M059J (cell line): ENCODE measurements around the gene TRANK1. TPM values are rescaled to one million over a fixed set of nuclear protein-coding genes. Genes with fewer than 3 reads are reported as not detected.
"Not testable (repeated sequence)": the region's sequence is repeated elsewhere in the genome, so short reads cannot be mapped to it uniquely, and the experiment has no call there.

Source experiments
- DNase-seq: peaks from one replicate; pipeline ENCODE4 v3.0.0-alpha.2; 2012; ENCODE audit warnings: low read depth
- total RNA-seq: library from RNA; depleted of rRNA; stranded (reverse); fragments of >200 nt; shearing (Covaris generic); gene quantifications from 2 replicates; pipeline ENCODE4 v1.2.3, GENCODE V29; 2014

Gene TRANK1
- total RNA-seq, 1 experiment from 2014 or later, result 41.8 TPM

DNA sequence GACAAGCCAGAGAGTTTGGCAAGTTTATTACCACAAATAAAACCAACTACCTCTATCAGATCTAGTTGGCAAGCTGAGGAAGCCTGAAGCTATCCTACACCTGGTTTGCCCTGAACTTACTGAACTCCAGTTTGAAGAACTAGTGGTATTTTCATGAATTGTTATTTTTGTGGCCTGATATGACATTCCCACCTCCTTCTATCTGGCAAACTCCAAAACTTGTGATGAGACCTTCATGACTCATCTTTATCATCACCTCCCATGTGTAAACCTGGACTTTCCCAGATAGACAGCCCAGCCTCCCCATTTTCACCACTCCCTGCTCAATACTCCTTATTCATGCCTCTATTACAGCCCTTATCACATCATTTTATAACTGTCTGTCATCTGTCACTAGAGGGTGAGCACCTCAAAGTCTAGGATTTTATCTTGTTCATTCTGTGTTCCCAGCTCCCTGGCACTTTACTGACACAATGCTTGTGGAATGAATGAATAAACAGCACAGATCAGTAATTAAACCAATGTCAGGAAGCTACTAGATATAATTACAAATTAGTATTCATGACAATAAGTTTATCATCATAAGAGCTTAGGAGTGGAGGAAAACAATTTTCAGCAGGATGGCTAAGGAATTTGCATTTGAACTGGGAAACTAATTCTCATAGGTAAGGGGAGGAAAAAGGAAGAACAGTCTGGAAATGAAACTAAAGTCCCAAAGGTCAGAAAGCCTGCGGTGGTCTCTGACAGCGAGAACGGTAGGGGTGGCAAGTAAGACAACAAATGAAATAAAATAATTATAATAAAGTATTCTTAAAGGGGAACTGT lies 13.2 kb upstream of the TRANK1 start:
- peak; percentile 83 for DNase-seq

DNA sequence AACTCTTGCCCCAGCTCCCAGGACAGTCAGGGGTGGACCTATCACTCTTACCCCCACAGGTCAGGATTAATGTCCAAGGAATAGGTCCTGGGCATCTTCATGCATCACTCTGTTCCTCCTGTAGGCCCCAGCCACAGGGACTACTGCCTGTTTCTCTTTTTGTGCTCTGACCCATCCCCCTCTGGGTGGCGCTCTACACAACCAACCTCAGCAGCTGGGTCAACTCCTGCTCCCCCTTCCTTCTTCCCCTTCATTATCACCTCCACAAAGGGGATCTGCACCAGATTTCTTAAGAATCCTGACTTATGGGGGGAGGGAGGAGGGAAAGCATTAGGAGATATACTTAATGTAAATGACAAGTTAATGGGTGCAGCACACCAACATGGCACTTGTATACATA lies 12.2 kb upstream of the TRANK1 start:
- DNase-seq, result no peak

DNA sequence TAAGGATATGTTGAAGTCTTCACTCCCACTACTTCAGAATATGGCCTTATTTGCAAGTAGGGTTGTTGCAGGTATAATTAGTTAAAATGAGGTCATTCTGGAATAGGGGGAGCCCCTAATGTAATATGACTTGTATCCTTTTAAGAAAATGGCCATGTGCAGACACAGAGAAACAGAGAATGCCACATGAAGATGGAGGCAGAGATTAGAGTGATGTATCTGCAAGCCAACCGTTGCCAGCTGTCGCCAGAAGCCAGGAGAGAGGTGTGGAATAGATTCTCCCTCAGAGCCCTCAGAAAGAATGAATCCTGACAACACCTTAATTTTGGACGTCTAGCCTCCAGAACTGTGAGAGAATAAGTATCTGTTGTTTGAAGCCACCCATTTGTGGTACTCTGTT lies 11.3 kb upstream of the TRANK1 start:
- no peak for DNase-seq

DNA sequence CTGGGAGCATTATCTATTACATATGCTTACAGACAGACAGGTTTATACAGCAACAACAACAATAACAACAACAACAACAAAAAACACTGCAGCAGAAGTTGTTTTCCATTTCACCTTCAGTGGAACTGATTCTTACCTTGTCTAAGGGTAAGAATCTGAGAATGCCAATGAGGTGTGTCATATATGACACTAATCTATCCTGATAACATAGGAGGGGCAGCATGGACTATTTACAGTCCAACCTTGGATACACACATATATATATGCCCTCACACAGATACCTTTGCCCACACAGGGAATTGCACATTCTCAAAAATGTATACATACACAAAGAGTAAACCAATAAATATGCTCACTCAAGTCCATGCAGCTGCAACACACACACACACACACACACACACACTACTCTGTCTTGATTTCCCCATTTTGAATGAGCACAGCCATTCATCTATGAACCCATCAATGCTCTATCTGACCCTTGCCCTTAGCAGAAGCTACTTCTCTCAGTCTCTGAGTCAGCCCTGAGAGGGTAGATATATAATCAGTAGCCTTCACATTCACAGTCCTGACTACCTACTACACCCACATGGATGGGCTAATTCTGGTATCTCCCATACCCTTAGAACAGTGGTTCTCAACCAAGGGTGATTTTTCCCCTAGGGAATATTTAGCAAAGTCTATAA lies 9.7 kb upstream of the TRANK1 start:
- DNase-seq, result no peak

DNA sequence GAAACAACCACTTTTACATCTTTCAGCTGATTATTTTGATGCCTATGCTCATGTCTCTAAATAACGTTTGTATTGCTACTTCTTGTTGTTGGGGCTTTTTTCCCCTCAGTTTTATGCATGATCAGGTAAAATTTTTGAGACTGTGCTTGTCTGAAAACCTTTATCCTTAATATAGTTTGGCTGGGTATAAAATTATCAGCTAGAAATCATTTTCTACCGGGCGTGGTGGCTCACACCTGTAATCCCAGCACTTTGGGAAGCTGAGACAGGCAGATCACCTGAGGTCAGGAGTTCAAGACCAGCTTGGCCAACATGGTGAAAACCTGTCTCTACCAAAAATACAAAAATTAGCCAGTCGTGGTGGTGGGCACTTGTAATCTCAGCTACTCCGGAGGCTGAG lies 3.0 kb upstream of the TRANK1 start:
- DNase-seq, result not testable (repeated sequence)

DNA sequence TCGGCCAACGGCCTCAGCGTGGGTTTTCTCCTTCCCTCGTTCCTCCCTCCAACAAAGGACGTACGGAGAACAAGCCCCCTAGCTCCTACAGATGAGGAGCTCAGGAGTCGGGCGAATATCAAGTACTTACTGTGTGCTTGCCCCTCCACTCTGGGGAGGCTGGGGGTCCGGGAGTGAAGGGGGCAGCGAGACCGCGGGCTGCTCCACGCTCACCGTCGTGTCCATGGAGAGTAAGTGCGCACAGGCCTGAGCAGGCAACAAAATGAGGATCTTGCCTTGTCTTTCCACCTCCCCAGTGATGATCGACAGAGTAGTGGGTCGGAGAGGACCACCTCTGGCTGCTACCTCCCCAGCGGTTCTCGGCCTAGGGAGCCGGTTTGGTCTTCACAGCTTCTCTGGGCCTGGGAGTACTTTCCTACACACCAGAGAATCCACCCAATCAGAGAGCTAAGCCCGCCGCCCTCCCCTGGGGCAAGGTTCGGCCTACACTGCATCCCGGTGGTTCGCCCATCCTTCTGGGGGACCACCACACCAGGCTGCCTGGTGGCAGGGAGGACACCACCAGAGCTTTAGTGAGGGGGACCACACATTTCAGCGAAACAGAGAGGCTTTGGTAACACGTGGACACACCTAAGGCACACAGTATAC lies 603 bp upstream of the TRANK1 start:
- no peak for DNase-seq

DNA sequence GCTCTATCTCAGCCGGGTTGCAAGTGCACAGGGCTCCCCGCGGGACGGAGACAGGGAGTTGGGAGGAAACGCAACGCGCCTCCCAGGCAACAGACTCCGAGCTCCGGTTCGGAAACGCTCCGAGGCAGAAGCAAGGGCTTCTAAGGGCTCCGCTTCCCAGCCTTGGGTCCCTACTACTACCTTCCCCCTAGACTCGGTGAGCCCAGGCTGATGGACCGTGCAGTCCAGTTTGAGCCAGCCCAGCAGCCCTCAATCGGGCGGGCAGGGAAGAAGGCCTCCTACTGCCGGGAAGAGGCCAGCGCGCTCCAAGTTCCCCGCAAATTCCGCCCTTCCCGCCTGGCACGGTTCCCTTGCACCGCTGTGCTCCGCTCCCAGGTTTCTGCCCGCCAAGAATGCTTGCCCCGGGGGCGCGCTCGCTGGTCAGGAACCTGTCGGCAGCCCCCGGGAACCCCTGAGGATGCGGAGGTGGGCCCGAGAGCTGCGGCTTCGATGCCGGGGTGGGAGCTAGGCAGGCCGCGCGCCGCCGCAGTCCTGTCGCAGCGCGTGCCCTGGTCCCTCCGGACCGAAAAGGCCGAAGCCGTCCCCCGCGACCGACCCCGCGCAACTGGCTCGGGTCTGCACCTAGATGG lies 728 bp downstream of the TRANK1 start:
- DNase-seq, result peak; percentile 52

DNA sequence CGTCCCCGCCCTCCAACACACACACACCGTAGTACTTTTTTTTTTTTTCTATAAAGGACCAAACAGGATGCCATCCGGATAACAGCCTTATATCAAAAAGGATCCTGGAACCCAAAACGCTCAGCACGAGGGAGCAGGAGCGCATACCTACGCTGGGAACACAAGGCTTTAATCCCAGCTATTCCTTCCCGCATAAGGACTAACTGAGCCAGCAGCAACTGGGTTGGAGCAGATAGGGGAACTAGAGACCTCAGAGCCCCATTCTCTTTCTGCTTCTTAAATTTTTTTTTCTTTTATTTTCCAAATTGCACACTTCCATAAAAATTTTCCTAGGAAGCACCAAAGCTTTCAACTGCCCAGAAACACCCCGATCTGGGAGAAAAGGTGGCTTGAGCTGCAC lies 1.3 kb downstream of the TRANK1 start:
- DNase-seq, result no peak

DNA sequence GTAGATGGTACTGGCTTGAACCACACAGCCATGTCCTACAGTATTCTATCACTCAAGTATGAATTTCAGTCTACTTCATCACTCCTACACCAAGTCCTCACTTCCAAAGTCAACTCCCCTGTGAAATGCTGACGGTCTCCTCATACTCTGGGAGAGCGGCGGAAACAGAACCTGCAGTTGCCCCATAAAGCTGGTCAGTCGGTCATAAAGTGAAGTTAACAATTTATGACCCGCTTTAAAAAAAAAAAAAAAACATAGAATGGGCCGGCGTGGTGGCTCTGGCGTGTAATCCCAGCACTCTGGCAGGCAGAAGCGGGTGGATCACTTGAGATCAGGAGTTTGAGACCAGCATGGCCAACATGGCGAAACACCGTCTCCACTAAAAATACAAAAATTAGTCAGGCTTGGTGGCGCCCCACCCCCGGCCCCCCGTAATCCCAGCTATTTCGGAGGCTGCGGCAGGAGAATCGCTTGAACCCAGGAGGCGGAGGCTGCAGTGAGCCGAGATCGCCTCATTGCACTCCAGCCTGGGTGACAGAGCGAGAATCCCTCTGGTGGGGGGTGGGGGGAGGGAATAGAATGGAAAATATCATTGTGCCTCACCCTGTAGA lies 2.1 kb downstream of the TRANK1 start:
- DNase-seq, result no peak

DNA sequence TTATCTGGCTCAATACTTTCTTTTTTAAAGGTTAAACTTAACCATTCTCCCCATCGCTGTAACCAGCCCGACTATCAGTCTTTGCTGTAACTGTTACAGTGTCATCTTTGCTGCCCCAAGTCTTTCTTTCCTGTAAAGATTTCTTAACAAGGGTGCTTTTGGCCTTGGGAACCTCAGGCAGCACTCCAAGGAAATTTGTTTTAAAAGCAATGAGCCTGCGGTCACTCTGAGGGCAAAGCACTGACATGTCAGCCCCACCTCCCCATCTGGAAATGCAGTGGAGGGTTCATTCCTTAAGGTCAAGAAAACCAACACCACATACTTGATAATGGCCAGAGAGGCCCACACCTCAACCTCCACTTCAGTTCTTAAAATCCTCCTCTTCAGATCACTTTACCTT lies 3.2 kb downstream of the TRANK1 start:
- peak; percentile 46 for DNase-seq

DNA sequence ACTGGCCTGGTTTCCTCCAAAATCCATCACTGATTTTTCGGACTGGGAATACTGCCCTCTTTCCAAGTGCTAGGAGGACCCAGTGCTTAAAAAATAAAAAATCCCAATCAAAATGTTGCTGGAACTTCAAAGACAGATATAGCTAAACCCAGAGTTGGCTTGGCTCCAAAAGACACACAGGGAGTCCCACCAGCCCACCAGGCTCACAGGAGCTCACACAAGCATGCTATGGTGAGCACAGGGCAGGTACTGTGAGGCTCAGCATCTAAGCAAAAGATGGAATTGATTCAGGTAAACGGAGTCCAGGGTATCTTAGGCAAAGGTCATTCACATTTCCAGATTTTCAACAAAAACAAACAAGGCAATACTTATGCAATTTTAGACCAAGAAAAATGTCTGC lies 3.7 kb downstream of the TRANK1 start:
- no peak for DNase-seq

DNA sequence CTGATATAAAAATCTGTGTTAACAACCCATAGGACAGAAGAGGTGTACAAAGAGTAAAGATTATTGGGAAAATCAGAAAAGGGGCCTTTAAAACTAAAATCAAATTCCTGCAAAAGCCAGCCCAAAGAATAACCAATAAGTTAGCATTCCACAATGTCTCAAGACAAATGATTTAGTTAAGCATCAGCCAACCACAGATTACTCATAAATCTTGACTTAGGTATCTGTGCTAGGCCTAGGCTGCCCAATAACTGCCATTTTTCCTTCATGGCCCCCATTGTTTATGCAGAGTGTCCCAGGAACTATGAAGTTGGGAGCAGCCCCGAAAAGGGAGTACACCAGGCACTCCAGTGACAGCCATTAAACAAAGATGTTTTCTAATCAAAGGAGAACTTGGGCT lies 7.4 kb downstream of the TRANK1 start:
- DNase-seq, result peak; percentile 29

DNA sequence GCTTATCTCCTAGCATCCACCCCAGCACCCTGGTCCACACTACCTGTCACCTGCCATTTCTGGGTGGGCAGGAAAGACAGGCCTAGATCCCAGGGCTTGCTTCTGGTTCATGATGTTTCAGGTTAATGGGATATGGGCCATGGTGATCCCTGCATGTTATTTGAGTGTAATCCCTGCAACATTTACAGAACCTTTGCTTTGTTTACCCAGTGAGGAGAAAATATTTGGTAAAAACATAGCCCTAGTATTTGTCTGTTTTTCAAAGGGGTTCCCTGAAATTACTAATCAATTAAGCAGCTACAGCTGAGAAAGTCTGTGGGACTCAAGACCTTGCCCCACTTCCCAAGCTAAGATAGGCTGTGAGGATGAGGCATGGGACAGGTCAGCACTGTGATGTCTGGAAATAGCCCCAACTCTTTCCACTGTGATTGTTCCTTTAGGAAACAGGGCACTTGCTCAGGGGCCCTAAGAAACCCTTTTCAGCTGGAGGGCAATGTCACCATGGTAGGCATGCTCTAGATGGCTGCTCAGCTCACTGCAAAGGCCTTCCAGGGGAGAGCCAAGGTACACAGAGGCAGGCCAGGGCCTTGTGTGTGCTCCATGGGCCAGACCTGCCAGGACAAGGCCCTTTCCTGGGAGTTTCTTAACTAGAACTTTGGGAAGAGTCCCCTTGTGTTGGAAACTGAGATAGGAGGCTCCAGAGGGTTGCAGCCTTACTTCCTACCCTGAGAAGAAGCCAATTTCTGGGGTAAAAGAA lies 11.1 kb downstream of the TRANK1 start:
- no peak for DNase-seq

DNA sequence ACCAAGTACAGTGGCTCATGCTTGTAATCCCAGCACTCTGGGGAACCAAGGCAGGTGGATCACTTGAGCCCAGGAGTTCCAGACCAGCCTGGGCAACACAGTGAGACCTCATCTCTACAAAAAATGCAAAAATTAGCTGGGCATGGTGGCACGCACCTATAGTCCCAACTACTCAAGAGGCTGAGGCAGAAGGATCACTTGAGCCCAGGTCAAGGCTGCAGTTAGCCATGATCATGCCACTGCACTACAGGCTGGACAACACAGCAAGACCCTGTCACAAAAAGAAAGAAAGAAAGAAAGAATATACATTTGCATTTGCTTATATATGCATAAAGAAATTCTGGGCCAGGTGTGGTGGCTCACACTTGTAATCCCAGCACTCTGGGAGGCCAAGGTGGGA lies 13.4 kb downstream of the TRANK1 start:
- not testable (repeated sequence) for DNase-seq

DNA sequence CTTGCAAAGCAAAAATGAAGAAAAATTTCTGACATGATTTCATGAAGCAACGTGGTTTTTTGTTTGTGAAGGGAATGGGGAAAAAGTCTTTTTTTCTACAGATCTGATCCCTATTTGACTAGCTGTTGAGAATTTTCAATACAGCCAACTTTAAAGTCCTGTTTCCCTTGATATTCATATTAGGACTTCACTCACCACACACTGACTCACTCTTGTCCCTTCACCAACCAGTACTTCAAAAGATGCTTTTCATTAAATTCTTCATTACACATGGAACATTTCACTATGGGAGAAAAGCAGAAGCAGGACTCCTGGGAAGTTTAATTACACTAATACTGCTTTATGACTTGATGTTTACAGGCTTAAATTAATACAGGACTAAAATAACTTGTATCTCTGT lies 16.6 kb downstream of the TRANK1 start:
- no peak for DNase-seq

DNA sequence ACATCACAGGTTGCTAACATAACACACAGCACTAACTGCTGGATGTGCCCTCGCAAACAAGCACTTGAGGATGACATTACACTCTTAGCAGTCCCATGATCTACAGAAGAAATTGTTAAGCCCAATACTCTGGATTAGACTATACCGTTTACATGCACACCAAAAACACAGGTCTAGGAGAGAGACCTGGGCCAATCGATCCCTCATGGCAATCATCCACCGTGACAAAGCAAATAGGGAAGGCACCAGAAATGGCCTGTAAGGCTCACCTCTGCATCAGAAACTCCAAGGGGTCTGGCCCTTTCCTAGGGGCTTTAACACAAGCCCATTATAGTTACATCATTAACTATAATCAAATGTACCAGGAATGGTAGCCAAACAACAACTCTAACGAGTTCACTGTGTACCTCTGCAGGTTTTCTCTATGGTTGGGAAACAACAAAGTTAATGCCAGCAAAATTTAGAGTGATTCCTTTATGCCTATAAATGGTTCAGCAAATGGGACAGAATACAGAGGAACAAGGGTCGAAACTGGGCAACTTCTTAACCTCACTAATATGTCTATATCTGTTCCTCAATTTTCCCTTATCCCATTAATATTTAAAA lies 18.5 kb downstream of the TRANK1 start:
- no peak for DNase-seq

DNA sequence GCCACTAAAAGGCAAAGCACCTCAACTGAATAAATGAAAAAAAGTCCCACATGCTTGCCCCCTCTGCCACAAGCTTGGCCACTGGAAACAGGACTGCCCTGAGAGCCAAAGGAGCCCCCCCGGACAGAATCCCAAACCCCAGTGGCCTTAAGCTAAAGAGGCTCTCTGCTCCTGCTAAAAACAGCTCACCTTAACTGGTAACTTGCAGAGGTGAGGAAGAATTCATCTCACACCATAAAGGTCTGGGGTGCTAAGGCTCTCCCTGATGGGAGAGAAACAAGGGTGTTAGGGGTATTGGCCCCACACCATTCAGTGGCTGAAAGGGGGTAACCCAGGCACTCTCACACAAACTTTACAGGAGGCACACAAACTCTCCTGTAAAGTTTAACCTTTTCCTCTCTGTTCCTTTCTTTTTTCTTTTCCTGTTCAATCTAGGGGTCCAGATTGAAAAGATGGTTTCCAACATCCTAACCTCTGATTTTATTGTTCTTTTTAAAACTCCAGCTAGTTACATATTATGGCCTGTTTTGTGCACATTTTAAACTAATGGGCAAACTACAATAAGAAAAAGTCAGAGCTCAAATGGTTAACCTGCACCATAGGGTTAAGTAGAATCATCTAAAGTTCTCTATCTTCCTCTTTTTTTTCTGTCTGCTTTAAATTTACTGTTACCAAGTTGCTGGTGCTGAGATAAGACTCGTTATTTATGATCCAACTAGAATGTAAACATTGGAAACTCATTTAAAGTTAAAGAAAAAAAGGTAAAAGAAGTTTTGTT lies 19.9 kb downstream of the TRANK1 start:
- DNase-seq, result no peak

DNA sequence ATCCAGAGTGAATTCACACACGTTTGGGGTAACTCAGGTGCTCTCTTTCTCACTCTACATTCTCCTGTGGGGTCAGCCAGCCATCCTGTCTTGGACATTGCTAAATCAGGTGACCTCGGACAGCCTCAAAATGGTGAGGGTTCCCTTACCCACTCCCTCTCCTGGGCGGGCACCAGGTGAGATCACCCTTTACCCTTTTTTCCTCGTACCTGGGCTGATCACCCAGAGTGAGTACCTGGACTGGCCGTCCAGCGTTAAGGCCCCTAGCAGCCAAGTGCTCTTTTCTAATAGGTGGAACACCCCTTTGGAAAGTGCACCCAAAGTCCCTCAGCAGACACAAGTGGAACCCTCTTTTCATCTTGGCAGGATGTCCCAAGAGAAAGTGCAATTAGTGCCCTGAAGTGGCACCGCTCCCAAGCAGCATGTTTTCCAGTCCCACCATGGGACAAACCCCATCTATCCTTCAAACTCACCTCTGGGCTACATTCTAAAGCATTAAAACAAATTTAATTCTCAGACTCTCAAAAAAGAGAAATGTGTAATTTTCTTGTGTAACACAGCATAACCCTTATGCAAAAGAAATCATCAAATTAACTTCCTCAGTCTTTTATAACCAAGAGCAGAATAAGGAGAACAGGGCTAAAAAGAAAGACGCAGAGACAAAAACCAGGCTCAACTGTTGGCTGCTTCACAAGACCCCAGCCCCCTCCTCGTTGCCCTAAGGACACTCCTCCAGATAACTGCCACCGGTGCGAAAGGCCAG lies 20.7 kb downstream of the TRANK1 start:
- DNase-seq, result no peak

DNA sequence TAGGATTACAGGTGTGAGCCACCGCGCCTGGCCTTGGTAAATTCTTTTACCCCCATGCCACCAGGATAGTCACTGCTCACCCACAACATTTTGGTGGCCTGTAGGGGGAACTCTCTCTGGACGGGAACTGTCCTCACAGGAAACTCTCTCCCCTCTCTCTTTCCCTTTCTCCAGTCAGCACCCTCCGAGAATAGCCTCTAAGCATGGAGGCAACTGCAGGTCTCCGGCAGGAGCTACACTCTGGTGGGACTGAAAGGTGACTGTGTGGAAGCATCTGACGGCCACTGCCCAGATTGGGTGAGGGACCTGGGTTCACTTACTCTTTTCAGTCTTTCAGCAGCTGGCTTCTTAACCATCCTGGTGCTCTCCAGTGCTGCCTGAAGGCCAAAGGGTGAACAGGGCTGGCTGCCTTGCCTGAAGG lies 21.3 kb downstream of the TRANK1 start:
- no peak for DNase-seq
